MCF 10A (cell line): ENCODE results near the gene C10orf143. TPM values are rescaled to one million over a fixed set of nuclear protein-coding genes. Genes with fewer than 3 reads are reported as not detected.

Experiments used
- BruUV-seq: library from RNA; stranded (reverse); fragments of 400-500 nt; replicated peaks from 2 replicates; lab custom pipeline; 2021; lab: Mats Ljungman, UMichigan
- CTCF ChIA-PET: fragments of 300-600 bp; sonication (Branson Sonifier 250); formaldehyde crosslinking; extraction: SDS; loops from one replicate; lab custom pipeline; 2021; ENCODE audit warnings: antibody characterized with exemption, inconsistent platforms; lab: Yijun Ruan, JAX
- POLR2A ChIA-PET: fragments of 300-600, 350-650 bp; sonication (Branson Sonifier 250); formaldehyde crosslinking; extraction: SDS; loops from one replicate; lab custom pipeline; 2020; ENCODE audit warnings: antibody characterized with exemption, inconsistent platforms; lab: Yijun Ruan, JAX
- DNase-seq: peaks from one replicate; pipeline ENCODE4 v3.0.0-alpha.2; 2018; ENCODE audit not compliant: unreplicated experiment
- H3K27ac Mint-ChIP-seq: one replicate; pipeline ENCODE4 v1.8.0; 2022; ENCODE audit warnings: mild to moderate bottlenecking, low read depth, mixed read lengths; ENCODE audit not compliant: unreplicated experiment
- H3K27me3 Mint-ChIP-seq: one replicate; pipeline ENCODE4 v1.8.0; 2022; ENCODE audit warnings: mixed read lengths; ENCODE audit not compliant: insufficient read depth, unreplicated experiment
- H3K36me3 Mint-ChIP-seq: one replicate; pipeline ENCODE4 v1.8.0; 2022; ENCODE audit warnings: mild to moderate bottlenecking, moderate library complexity, mixed read lengths; ENCODE audit not compliant: insufficient read depth, unreplicated experiment
- H3K4me1 Mint-ChIP-seq: one replicate; pipeline ENCODE4 v1.8.0; 2022; ENCODE audit warnings: mixed read lengths; ENCODE audit not compliant: insufficient read depth, unreplicated experiment
- H3K4me3 Mint-ChIP-seq: one replicate; pipeline ENCODE4 v1.8.0; 2022; ENCODE audit warnings: mild to moderate bottlenecking, moderate library complexity, mixed read lengths; ENCODE audit not compliant: unreplicated experiment
- H3K9me3 Mint-ChIP-seq: one replicate; pipeline ENCODE4 v1.8.0; 2022; ENCODE audit warnings: mixed read lengths; ENCODE audit not compliant: unreplicated experiment
- intact Hi-C: fragments of 100-400 bp; cut with micrococcal nuclease; formaldehyde crosslinking; loops from 2 replicates; pipeline ENCODE4 v1.14.1; 2022
- total RNA-seq: library from RNA; stranded (reverse); gene quantifications from 2 replicates; pipeline ENCODE4 v1.2.3, GENCODE V29; 2022
- TF ChIP-seq, protein P1 (sequence below): fragments of 200-600 bp; IDR thresholded peaks from one replicate; pipeline ENCODE4 v1.8.0; 2022; ENCODE audit warnings: antibody characterized with exemption, mild to moderate bottlenecking; ENCODE audit not compliant: unreplicated experiment

C10orf143 gene
- total RNA-seq, 1 experiment from 2014 or later, result 4.9 TPM

GRCh38 chr10:130041451-130042371 is 68.9 kb downstream of the C10orf143 start:
- ChIA-PET CTCF (interaction anchor here (1.3 kb wide), 1 partner anchor 68 kb away, joined by 4 read pairs; no protein-coding TSS in a partner anchor), POLR2A (no interaction called here)
- Mint-ChIP-seq H3K9me3 (no peaks in the 10 kb centered on the region), H3K4me3 (no peak overlapping the region), H3K27me3 (no peaks in the 10 kb centered on the region), H3K27ac (no peak overlapping the region), H3K36me3 (no peaks in the 10 kb centered on the region), H3K4me1 (peaks cover 5% of the 10 kb centered on the region)
- TF ChIP-seq, protein P1, sequence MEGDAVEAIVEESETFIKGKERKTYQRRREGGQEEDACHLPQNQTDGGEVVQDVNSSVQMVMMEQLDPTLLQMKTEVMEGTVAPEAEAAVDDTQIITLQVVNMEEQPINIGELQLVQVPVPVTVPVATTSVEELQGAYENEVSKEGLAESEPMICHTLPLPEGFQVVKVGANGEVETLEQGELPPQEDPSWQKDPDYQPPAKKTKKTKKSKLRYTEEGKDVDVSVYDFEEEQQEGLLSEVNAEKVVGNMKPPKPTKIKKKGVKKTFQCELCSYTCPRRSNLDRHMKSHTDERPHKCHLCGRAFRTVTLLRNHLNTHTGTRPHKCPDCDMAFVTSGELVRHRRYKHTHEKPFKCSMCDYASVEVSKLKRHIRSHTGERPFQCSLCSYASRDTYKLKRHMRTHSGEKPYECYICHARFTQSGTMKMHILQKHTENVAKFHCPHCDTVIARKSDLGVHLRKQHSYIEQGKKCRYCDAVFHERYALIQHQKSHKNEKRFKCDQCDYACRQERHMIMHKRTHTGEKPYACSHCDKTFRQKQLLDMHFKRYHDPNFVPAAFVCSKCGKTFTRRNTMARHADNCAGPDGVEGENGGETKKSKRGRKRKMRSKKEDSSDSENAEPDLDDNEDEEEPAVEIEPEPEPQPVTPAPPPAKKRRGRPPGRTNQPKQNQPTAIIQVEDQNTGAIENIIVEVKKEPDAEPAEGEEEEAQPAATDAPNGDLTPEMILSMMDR, result no peak
- DNase-seq, result no peak
- intact Hi-C loops, result loop anchor here (10.0 kb wide), 1 partner anchor 187 kb away; no protein-coding TSS in a partner anchor
- no TSS peak for BruUV-seq

DNA sequence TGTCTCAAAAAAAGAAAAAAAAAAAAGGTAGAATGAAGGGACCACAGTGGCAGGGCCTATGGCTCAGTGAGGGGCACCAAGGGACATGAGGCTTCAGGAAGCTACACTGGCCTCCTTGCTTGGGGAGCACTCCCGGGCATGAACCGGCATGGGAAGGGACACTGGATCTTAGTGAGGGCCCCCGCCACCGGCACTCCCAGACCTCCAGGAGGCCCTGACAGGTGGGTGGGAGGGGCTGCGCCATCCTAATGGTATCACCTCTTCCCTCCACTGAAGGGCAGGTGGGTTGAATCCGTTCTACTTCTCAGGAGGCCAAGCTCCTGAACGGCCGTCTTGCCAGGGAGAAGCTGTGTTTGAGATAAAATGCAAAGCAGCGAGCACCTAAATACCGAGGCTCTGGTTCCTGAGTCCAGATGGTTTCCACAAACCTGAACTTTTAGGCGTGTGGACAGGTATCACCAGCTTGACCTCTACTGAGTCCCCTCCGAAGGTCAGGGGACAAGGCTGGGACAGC is 69.8 kb downstream of the C10orf143 start:
- CTCF ChIA-PET, result interaction anchor here (1.3 kb wide), 1 partner anchor 69 kb away, joined by 4 read pairs; no protein-coding TSS in a partner anchor

GRCh38 chr10:130040351-130040750 is 70.3 kb downstream of the C10orf143 start:
- TF ChIP-seq, protein P1, result no peak
- Mint-ChIP-seq H3K27ac (no peak overlapping the region), H3K36me3 (no peaks in the 10 kb centered on the region), H3K4me3 (no peak overlapping the region), H3K4me1 (peaks cover 5% of the 10 kb centered on the region), H3K27me3 (no peaks in the 10 kb centered on the region), H3K9me3 (no peaks in the 10 kb centered on the region)
- ChIA-PET CTCF (no interaction called here), POLR2A (no interaction called here)
- intact Hi-C loops, result loop anchor here (10.0 kb wide), 1 partner anchor 186 kb away; no protein-coding TSS in a partner anchor
- BruUV-seq, result no TSS peak
- DNase-seq, result no peak

More for the DNA sequence above, 69.8 kb downstream of the C10orf143 start:
- TF ChIP-seq, protein P1, result no peak
- H3K27ac Mint-ChIP-seq, result no peak overlapping the region
- POLR2A ChIA-PET, result no interaction called here
- intact Hi-C loops, result loop anchor here (10.0 kb wide), 1 partner anchor 186 kb away; no protein-coding TSS in a partner anchor
- BruUV-seq, result no TSS peak
- H3K9me3 Mint-ChIP-seq, result no peaks in the 10 kb centered on the region
- H3K4me1 Mint-ChIP-seq, result peaks cover 5% of the 10 kb centered on the region
- DNase-seq, result no peak
- H3K27me3 Mint-ChIP-seq, result no peaks in the 10 kb centered on the region
- H3K4me3 Mint-ChIP-seq, result no peak overlapping the region
- no peaks in the 10 kb centered on the region for H3K36me3 Mint-ChIP-seq

- H3K27ac Mint-ChIP-seq, result no peak overlapping the region
- no peaks in the 10 kb centered on the region for H3K36me3 Mint-ChIP-seq
- H3K4me1 Mint-ChIP-seq, result peaks cover 5% of the 10 kb centered on the region
- intact Hi-C loops, result no loop called here
- ChIA-PET POLR2A (no interaction called here), CTCF (no interaction called here)
- H3K9me3 Mint-ChIP-seq, result no peaks in the 10 kb centered on the region
- no peak overlapping the region for H3K4me3 Mint-ChIP-seq
- no peaks in the 10 kb centered on the region for H3K27me3 Mint-ChIP-seq
- no peak for DNase-seq
- TF ChIP-seq, protein P1, result no peak
- no TSS peak for BruUV-seq
Measured at GRCh38 chr10:130039141-130039540, 71.5 kb downstream of the C10orf143 start.
